ENCODE results near the gene DMXL1.
A peak's percentile ranks its signal among the peaks of the same experiment; 100 is the strongest.
"Not testable (repeated sequence)": the region's sequence is repeated elsewhere in the genome, so short reads cannot be mapped to it uniquely, and the experiment has no call there.

The DMXL1 gene

GRCh38 chr5:119063579-119064379 is 7.1 kb upstream of the DMXL1 start:
- DNase-seq, result no peak

- DNase-seq, result no peak
Observed at GRCh38 chr5:119067450-119067849, 3.4 kb upstream of the DMXL1 start.

GRCh38 chr5:119070578-119070827 is 384 bp upstream of the DMXL1 start:
- DNase-seq, result peak in 19 of 56 donors; percentile 74 to 98 (median 89)

- peak in 14 of 56 donors; percentile 27 to 61 (median 50) for DNase-seq
Observed at GRCh38 chr5:119071561-119071995, 691 bp downstream of the DMXL1 start.

GRCh38 chr5:119072496-119072895 is 1.6 kb downstream of the DMXL1 start:
- no peak for DNase-seq

- DNase-seq, result not testable (repeated sequence)
Observed at GRCh38 chr5:119073746-119074337, 3.0 kb downstream of the DMXL1 start.

GRCh38 chr5:119074419-119074818 is 3.5 kb downstream of the DMXL1 start:
- no peak for DNase-seq

DNA sequence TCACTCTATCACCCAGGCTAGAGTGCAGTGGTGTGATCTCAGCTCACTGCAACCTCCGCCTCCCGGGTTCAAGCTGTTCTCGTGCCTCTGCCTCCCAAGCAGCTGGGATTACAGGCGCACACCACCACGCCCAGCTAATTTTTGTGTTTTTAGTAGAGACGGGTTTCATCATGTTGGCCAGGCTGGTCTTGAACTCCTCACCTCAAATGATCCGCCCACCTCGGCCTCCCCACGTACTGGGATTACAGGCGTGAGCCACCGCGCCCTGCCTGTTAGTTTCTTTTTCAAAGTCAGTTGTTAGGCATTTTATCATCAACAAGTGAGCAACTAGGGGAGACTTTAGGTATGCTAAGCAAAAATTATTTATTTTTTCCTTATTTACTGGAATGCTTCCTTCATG is 4.4 kb downstream of the DMXL1 start:
- not testable (repeated sequence) for DNase-seq

DNA sequence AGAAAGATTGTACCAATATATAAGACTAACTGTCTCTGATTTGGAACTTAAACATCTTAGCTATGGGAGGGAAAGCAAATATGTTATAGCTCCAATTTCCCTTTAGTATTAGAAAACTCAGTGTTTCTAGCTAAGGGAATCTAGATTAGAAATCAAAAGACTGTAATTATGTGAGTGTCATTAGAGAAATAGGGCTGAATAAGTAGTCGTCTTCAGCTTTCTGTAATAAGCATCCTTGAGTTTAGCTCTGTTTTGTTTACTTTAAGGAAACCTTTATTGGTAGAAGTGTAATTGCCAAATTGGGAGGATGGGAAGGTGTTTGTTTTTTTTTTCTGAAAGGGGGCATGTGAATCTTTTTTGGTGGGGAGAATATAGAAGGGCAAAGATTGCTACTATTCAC is 5.2 kb downstream of the DMXL1 start:
- no peak for DNase-seq

- no peak for DNase-seq
Observed at GRCh38 chr5:119077444-119077843, 6.6 kb downstream of the DMXL1 start.

DNA sequence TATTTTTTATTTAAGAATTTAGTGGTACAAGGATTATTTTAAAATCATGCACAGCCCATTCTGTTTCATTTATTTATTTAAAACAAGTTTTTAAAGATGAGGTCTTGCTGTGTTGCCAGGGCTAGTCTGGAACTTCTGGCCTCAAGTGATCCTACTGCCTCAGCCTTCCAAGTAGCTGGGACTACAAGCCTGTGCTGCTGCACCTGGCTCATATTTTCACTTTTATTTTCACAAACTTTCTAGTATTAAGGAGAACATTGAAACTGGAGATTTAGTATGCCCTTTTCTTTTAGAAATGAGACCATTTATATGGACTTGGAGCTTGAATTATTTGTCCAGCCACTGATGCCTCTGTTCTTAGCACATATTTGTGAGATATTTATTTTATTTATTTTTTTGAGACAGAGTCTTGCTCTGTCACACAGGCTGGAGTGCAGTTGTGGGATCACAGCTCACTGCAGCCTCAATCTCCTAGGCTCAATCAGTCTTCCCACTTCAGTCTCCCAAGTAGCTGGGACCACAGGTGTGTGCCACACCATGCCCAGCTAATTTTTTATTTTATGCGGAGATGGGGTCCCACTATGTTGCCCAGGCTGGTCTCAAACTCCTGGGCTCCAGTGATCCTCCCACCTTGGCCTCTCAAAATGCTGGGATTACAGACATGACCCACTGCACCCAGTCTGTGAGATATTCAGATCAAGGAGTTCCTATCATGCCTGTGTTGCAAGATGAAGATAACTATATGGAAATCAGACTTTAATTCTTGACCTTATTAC is 7.4 kb downstream of the DMXL1 start:
- DNase-seq, result no peak

GRCh38 chr5:119078861-119079260 is 8.0 kb downstream of the DMXL1 start:
- DNase-seq, result no peak

DNA sequence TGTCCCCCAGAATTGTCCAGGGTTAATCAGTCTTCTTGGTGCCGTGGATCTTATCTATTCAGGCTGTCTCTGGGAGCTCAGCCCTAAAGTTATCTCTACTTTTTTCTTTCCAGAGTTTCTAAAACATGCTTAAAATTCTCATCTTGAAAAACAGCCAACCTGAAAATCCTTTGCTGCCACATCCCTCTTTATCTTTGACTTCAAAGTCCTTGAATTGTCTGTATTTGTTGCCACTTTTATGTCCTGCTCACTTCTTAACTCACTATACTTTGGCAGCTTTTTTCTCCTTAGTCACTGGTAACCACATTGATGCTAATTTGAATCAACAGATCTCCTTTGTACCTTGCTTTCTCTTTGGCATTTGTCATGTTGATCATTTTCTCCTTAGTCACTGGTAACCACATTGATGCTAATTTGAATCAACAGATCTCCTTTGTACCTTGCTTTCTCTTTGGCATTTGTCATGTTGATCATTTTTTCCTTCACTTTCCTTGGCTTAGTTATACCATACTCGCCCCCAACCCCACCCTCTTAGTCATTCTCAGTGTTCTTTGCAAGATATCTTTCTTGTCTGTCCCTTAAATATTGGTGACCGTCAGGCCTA is 8.5 kb downstream of the DMXL1 start:
- DNase-seq, result no peak

GRCh38 chr5:119080936-119081335 is 10.0 kb downstream of the DMXL1 start:
- DNase-seq, result no peak

DNA sequence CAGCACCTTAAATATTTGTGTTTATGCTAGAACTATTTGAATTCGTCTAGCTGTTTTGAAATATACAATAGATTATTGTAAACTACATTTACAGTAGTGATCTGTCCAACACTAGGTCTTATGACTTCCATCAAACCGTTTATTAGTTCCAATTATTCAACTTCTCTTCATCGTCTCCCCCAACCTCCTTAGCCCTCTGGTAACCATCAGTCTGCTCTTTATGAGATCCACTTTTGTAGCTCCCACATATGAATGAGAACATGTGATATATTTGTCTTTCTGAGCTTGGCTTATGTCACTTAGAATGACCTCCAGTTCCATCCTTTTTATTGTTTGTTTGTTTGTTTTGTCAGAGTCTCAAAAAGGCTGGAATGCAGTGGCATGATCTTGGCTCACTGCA is 11.8 kb downstream of the DMXL1 start:
- no peak for DNase-seq

DNA sequence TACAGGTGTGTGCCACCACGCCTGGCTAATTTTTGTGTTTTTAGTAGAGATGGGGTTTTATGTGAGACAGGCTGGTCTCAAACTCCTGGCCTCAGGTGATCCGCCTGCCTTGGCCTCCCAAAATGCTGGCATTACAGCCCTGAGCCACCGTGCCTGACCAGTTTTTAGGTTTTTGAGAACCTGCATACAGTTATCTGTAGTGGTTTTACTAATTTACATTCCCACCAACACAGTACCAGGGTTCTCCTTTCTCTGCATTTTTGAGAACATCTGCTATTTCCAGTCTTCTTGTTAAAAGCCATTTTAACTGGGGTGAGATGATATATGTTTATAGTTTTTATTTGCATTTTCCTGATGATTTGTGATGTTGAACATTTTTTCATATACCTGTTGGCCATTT is 12.8 kb downstream of the DMXL1 start:
- no peak for DNase-seq

DNA sequence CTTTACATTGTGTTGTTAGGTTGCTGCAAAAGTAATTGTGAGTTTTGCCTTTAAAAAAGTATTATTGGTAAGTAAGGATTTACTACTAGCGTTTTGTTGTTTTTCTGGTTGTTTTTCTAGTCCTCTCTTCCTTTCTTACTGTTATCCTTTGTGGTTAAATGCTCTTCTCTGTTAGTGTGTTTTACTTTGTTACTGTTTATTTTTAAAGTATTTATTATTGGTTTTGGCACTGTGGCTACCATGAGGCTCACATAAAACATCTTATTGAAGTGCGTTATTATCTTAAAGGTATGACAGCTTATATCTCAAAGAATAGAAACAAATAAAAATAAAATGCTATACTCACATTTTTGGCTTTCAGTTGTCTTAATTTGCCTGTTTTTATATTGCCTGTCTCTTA is 17.6 kb downstream of the DMXL1 start:
- DNase-seq, result no peak

DNA sequence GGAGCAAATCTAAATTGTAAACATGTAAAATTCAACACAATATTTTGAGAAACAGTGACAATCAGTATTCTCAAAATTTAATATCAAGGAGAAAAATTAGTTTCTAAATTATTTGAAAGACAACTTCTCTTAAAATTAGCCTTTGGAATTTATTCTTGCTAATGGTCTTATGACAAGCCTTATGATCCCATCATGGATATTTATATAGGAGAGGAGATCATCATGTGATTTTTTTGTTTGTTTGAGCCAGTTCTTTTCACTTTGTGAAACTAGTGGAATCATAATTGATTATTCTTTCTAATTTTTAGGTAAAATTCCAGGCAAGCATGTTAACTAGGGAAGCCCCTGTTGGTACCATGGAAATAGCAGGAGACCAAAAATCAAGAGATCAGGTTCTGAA is 24.7 kb downstream of the DMXL1 start:
- no peak for DNase-seq

DNA sequence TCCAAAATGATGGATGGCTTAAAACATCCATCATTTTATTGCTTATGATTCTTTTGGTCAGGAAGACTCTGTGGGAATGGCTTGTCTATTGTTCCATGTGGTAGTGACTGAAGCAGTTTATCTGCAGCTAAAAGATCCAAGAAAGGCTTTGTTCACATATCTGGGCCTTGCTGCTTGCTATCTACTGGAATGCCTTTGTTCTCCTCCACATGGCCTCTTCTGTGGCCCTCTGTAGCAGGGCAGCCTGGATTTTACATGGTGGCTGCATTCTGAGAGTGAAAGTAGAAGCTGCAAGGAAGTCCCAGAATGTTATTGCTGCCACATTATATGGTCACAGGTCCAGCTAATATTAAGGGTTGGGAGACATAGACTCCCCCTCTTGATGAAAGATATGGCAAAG is 35.1 kb downstream of the DMXL1 start:
- DNase-seq, result peak in 8 of 56 donors; percentile 0 to 47 (median 8)

DNA sequence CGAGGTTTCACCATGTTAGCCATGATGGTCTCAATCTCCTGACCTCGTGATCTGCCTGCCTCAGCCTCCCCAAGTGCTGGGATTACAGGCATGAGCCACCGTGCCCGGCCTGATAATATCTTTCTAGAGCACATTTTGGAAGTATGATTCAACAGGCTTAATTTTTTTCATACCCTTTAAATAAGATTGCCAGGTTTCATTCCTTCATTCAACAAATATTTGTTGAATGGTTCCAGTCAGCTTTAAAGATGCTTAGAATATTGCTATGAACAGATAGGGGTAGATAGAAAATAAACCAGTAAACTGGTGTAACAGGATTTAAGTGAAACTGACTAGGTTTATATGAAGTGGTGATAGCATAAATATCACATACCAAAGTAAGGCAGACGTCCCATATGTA is 41.3 kb downstream of the DMXL1 start:
- DNase-seq, result no peak

DNA sequence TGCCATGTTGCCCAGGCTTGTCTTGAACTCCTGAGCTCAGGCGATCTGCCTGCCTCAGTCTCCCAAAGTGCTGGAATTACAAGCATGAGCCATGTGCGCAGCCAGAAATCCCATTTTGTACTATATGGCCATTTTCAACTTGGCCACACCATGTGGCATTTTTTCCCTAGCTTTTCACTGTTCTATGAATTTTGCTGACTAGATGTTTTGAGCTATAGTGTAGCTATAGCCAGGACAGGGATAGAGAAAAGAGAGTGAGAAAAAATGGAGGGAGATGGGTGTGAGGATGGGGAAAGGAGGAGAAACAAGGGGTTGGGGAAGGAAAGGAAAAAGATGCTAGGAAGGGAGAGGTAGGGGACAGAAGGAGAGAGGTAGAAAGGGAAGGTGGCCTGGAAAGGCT is 46.4 kb downstream of the DMXL1 start:
- DNase-seq, result no peak

- no peak for DNase-seq
Observed at GRCh38 chr5:119118000-119118399, 47.1 kb downstream of the DMXL1 start.
